VCaP (cell line): ENCODE data around the gene ICA1.

Experiments
- H3K27ac ChIP-seq: fragments of 450-650 bp; 2 replicates; pipeline ENCODE4 v1.5.1; 2017
- TF ChIP-seq, protein P1 (sequence below): fragments of 450-650 bp; conservative IDR thresholded peaks from 2 replicates; pipeline ENCODE4 v1.5.1; 2017; ENCODE audit warnings: mild to moderate bottlenecking, moderate library complexity

Gene ICA1

DNA sequence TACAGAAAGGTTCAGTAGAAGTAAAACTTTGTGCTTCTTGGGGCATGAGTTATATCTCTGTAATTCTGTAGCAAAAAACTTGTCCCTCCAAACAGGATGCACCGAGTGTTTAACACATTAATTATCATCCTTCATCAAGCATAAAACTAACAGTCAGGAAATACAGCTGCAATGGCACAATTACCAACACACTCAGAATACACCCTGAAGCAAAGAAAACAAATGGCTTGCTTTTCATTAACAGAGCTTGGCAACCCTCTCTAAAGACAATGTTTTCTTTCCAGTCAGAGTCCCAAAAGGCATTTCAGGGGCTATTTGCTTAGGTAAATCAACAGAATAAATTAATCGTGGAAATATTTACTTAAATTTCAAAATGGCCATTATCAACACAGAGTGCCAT is 107.7 kb downstream of the ICA1 start:
- TF ChIP-seq, protein P1, sequence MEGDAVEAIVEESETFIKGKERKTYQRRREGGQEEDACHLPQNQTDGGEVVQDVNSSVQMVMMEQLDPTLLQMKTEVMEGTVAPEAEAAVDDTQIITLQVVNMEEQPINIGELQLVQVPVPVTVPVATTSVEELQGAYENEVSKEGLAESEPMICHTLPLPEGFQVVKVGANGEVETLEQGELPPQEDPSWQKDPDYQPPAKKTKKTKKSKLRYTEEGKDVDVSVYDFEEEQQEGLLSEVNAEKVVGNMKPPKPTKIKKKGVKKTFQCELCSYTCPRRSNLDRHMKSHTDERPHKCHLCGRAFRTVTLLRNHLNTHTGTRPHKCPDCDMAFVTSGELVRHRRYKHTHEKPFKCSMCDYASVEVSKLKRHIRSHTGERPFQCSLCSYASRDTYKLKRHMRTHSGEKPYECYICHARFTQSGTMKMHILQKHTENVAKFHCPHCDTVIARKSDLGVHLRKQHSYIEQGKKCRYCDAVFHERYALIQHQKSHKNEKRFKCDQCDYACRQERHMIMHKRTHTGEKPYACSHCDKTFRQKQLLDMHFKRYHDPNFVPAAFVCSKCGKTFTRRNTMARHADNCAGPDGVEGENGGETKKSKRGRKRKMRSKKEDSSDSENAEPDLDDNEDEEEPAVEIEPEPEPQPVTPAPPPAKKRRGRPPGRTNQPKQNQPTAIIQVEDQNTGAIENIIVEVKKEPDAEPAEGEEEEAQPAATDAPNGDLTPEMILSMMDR, result no peak
- H3K27ac ChIP-seq, result no peak overlapping the region; the same call in 1 of the 2 replicates

DNA sequence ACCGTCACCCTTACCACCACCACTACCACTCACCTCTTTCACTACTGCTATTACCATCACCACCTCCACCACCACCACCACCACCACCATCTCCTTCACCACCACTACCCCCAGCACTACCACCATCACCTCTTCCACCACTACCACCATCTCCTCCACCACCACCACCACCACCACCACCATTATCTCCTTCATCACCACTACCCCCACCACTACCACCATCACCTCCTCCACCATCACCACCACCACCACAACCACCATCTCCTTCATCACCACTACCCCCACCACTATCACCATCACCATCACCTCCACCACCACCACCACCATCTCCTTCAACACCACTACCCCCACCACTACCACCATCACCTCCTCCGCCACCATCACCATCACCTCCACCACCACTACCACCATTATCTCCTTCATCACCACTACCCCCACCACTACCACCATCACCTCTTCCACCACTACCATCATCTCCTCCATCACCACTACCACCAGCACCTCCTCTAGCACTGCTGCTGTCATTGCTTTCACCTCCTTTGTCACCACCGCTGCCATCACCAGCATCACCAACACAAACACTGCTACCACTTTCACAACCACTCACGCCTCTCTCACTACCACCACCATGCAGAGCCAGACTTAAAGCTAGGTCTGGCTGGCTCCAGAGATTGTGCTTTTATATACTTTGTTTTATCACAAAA is 109.3 kb downstream of the ICA1 start:
- no peak overlapping the region for H3K27ac ChIP-seq
- TF ChIP-seq, protein P1, result no peak

DNA sequence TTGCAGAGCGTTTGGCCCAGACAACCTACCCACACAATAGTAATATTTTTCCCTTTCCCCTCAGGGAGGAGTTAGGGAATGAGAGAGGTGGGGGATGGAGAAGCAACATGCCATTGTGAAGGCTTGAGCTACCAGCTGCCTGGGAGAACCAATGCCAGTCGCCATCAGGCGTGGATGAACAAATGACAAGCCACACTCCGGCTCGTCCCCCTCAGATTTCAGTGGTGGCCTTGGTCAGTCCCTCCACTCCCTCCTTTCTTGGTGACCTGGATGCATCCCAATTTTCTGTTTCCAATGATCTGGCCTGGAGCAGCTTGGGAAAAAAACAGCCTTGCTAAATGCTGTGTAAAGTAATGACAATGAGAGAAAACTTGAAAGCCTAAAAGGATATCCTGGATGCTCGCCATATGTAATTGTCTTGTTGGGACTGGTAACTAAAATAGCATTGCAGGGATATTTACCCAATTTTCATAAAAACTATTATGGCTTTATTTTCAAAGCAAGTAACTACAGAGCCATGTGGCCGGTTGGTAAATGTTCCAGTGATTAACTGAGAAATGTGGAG is 110.7 kb downstream of the ICA1 start:
- TF ChIP-seq, protein P1, result no peak
- H3K27ac ChIP-seq, result no peak overlapping the region

DNA sequence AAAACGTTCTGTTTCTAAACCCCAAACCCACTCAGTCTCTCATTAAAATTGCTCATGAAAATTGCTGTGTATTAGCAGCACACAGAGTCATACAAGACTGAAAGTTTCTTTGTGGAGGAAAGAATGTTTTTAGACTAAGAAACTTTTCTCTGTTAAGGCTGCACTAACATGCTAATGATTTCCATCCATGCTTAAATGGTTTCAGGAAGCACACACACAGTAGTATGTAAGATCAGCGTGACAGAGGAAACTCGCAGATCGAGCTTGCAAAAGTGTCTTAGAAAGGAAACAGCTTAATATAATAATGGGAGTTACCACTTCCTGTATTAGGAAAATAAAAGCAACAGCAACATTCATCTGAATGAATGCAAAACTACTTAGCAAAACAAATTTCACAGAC is 112.7 kb downstream of the ICA1 start:
- TF ChIP-seq, protein P1, result no peak
- H3K27ac ChIP-seq, result no peak overlapping the region

DNA sequence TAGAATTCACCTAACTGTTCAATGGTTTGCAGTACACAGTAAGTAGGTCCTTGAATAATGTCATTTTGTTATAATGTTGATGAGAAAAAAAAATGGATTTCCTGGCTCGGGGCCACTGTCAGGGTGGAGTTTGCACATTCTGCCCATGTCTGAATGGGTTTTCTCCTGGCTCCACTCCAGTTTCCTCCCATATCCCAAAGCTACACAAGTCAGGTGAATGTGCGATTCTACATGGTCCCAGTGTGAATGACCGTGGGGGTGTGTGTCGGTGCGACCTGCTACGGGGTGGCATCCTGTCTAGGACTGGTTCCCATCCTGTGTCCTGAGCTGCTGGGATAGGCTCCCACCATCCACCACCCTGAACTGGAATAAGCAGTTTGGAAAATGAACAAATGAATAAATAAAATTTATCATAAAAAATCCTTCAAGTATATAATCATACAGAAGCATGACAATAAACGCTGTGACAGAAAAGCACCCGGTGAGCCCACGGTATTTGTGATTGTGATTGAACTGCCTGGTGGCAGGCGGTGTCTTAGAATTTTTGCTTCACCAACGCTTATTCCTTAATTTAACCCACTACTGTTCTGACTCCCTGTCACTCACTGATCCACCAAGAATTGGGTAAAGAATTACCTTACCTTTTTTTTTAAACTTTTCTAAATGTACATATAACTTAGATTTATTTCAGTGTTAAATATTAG is 114.1 kb downstream of the ICA1 start:
- TF ChIP-seq, protein P1, result no peak
- no peak overlapping the region for H3K27ac ChIP-seq

DNA sequence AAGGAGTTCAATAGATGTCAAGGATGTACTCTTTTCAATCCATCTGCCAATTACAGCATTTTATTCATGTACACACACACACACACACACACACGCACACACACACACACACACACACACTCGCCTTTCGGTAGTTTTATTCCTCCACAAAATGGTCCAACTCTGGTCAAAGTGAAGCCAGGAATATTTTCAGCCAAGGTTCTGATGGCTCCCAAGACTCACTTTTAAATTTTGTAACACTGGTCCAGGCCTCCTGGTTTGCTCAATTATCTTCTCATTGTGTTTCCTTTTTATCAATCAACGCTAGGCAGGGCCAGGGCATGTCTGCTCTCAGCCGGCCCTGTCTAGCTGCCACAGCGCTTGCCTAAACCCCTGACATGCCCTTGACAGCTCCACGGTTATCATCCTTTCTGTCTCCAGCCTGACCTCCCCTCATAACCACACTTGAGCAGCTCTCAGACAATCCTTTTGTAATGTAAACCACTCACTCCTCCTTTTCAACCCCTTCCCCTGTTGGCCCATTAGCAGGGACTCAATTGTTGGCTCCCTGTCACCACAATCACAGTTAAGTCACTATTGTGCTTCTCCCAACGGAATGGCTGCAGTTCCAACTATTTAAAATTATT is 115.1 kb downstream of the ICA1 start:
- TF ChIP-seq, protein P1, result no peak
- H3K27ac ChIP-seq, result no peak overlapping the region
